Natural killer cell (primary cell): ENCODE measurements around the gene CEBPE. TPM values are rescaled to one million over a fixed set of nuclear protein-coding genes. Genes with fewer than 3 reads are reported as not detected.

Experiments
- ATAC-seq, 3 donors: fragments of 150-1000 bp in 2 of 3; fragments of 200-7000 bp in 1 of 3; cut with Tn5 transposase; 1 replicate in 1 of 3; 2 replicates in 2 of 3; pipeline ENCODE4 v1.10.0; 2021; ENCODE audit warnings: mild to moderate bottlenecking in 2 of 3, moderate library complexity in 2 of 3
- DNase-seq, 2 donors: peaks; one replicate each; pipeline versions ENCODE4 v3.0.0 to v3.0.0-alpha.2; 2013 to 2021; ENCODE audit warnings: mixed read lengths in 1 of 2
- H3K27ac ChIP-seq: one replicate; pipeline ENCODE4 v1.5.1; 2013; ENCODE audit warnings: mild to moderate bottlenecking, low read length
- H3K27me3 ChIP-seq: one replicate; pipeline ENCODE4 v1.6.1; 2013; ENCODE audit warnings: low read length; ENCODE audit not compliant: control insufficient read depth, insufficient read depth
- H3K36me3 ChIP-seq: one replicate; pipeline ENCODE4 v1.6.1; 2013; ENCODE audit warnings: low read length; ENCODE audit not compliant: control insufficient read depth, insufficient read depth
- H3K4me1 ChIP-seq: one replicate; pipeline ENCODE4 v1.6.1; 2013; ENCODE audit warnings: low read length; ENCODE audit not compliant: control insufficient read depth, insufficient read depth
- H3K4me3 ChIP-seq: one replicate; pipeline ENCODE4 v1.5.1; 2013; ENCODE audit warnings: low read length
- H3K9me3 ChIP-seq: one replicate; pipeline ENCODE4 v1.6.1; 2013; ENCODE audit warnings: low read length; ENCODE audit not compliant: control insufficient read depth, insufficient read depth
- H3K27ac Mint-ChIP-seq, 2 donors: one replicate each; pipeline ENCODE4 v1.8.0; 2022; ENCODE audit warnings: mild to moderate bottlenecking in 2 of 2, mixed read lengths in 2 of 2, moderate library complexity in 1 of 2
- H3K27me3 Mint-ChIP-seq, 2 donors: one replicate each; pipeline ENCODE4 v1.8.0; 2022; ENCODE audit warnings: low read depth in 2 of 2, mixed read lengths in 2 of 2
- H3K36me3 Mint-ChIP-seq: one replicate; pipeline ENCODE4 v1.8.0; 2022; ENCODE audit warnings: mixed read lengths
- H3K4me1 Mint-ChIP-seq, 2 donors: one replicate each; pipeline ENCODE4 v1.8.0; 2022; ENCODE audit warnings: mixed read lengths in 2 of 2
- H3K4me3 Mint-ChIP-seq: one replicate; pipeline ENCODE4 v1.8.0; 2022; ENCODE audit warnings: mild to moderate bottlenecking, moderate library complexity, mixed read lengths
- H3K9me3 Mint-ChIP-seq, 2 donors: one replicate each; pipeline ENCODE4 v1.8.0; 2022; ENCODE audit warnings: mixed read lengths in 2 of 2
- WGBS: methylation state at CpG from one replicate; pipeline ENCODE4 v1.1.7; 2013; ENCODE audit warnings: missing lambda C conversion rate; ENCODE audit not compliant: insufficient coverage; 5-methylcytosine and 5-hydroxymethylcytosine counted together
- intact Hi-C: fragments of 100-400 bp; cut with micrococcal nuclease; formaldehyde crosslinking; loops from one replicate; pipeline ENCODE4 v1.14.2; 2022
- total RNA-seq, 4 donors: library from RNA; stranded (reverse); fragments of 120-200 nt in 1 of 4; gene quantifications; one replicate each; pipeline versions ENCODE4 v1.2.3 to v1.2.4, GENCODE V29; 2013 to 2022
- TF ChIP-seq, protein P1 (sequence below): fragments of 200-600 bp; IDR thresholded peaks from one replicate; pipeline ENCODE4 v1.8.0; 2022; ENCODE audit warnings: antibody characterized with exemption

Gene CEBPE
- total RNA-seq, 3 donors from 2014 or later (not counting 1 experiment from before 2014, with no cell fraction given): not detected

DNA sequence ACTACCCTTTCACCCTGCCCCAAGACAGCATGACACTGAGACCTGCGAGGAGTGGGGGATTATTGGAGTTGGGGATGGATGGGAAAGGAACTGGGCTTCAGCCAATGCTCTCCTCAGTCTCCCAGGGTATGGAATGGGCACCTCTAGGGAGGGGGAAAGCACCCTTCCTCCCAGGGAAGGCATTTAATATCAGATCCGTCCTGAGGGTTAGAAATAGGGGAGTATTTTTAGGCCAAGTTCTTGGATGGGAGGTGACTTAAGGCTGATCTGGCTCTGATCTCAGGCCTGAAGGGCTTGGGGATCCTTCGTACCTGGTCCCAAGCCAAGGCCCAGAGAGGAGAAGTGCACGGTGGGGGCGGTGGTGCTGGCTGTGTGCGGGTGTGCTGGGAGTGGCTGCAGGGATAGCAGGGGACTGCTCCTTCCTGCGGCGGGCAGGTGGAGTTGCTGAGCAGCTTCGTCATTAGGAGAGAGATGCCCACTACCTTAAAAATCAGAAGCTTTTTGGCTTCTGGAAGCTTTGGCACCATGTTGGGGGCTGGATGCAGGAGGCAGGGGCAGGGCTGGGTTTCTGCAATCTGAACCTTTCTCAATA is 7.0 kb upstream of the CEBPE start:
- Mint-ChIP-seq H3K36me3 (no peaks in the 10 kb centered on the region), H3K4me3 (no peak overlapping the region), H3K27me3 (peaks cover 9 to 19% of the 10 kb centered on the region in 2 donors), H3K4me1 (peaks cover 5 to 6% of the 10 kb centered on the region in 2 donors), H3K9me3 (no peaks in the 10 kb centered on the region), H3K27ac (no peak overlapping the region)
- Histone ChIP-seq H3K4me1 (peaks cover 7% of the 10 kb centered on the region), H3K27ac (no peak overlapping the region), H3K36me3 (no peaks in the 10 kb centered on the region), H3K9me3 (no peaks in the 10 kb centered on the region), H3K27me3 (no peaks in the 10 kb centered on the region), H3K4me3 (no peak overlapping the region)
- WGBS: 90% methylated on average over 9 of the region's 9 CpGs
- ATAC-seq (no peak), DNase-seq (no peak)
- intact Hi-C loops: no loop called here
- TF ChIP-seq, protein P1, sequence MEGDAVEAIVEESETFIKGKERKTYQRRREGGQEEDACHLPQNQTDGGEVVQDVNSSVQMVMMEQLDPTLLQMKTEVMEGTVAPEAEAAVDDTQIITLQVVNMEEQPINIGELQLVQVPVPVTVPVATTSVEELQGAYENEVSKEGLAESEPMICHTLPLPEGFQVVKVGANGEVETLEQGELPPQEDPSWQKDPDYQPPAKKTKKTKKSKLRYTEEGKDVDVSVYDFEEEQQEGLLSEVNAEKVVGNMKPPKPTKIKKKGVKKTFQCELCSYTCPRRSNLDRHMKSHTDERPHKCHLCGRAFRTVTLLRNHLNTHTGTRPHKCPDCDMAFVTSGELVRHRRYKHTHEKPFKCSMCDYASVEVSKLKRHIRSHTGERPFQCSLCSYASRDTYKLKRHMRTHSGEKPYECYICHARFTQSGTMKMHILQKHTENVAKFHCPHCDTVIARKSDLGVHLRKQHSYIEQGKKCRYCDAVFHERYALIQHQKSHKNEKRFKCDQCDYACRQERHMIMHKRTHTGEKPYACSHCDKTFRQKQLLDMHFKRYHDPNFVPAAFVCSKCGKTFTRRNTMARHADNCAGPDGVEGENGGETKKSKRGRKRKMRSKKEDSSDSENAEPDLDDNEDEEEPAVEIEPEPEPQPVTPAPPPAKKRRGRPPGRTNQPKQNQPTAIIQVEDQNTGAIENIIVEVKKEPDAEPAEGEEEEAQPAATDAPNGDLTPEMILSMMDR: no peak

DNA sequence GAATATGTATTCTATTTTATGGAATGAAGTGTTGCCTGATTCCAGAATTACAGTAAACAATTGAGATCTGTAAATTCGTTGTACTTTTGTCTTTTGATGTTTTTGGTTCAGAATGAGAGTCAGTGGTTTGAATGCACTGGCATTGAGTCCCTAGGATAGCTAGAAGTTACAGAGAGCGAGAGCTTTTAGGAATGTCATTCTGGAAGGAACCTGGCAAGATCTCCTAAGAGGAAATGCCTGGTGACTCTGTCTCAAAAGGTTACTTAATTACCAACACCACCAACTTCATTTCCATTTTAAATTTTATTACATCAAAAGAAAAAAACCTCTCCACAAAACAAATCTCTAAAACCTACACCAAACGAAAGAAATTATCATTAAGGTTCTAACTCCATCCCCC is 6.0 kb upstream of the CEBPE start:
- TF ChIP-seq, protein P1: no peak
- Histone ChIP-seq H3K9me3 (no peaks in the 10 kb centered on the region), H3K4me1 (peaks cover 17% of the 10 kb centered on the region), H3K27me3 (no peaks in the 10 kb centered on the region), H3K27ac (no peak overlapping the region), H3K4me3 (no peak overlapping the region), H3K36me3 (no peaks in the 10 kb centered on the region)
- H3K27ac Mint-ChIP-seq: no peak overlapping the region
- no peak overlapping the region for H3K4me3 Mint-ChIP-seq
- peaks cover 10 to 11% of the 10 kb centered on the region in 2 donors for H3K4me1 Mint-ChIP-seq
- H3K9me3 Mint-ChIP-seq: no peaks in the 10 kb centered on the region
- H3K36me3 Mint-ChIP-seq: no peaks in the 10 kb centered on the region
- DNase-seq: no peak
- ATAC-seq: no peak
- 70% methylated on average over 2 of the region's 3 CpGs for WGBS
- intact Hi-C loops: no loop called here
- H3K27me3 Mint-ChIP-seq: peaks cover 3 to 14% of the 10 kb centered on the region in 2 donors

DNA sequence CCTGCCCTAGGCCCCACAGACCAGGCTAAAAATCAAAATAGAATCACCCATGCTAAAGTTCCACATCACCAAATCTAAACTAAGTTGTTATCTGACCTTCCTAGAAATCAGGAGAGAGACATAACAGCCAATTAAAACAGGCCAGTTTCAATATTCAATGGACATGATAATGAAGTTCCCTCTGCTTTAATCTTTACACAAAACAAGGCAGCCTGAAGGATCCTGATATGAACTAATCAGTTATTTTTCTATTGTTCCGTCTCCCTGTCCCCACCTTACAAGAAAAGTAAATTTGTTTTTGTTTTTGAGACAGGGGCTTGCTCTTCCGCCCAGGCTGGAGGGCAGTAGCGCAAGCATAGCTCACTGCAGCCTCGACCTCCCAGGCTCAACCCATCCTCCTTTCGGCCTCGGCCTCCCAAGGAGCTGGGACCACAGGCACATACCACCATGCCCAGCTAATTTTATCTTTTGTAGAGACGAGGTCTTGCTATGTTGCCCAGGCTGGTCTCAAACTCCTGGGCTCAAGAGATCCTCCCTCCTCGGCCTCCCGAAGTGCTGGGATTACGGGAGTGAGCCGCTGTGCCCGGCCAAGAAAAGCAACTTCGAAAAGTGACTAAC is 5.4 kb upstream of the CEBPE start:
- Mint-ChIP-seq H3K36me3 (no peaks in the 10 kb centered on the region), H3K4me3 (no peak overlapping the region), H3K27ac (peak overlapping the region in 1 of 2 donors; percentile 6), H3K27me3 (peaks cover 3 to 14% of the 10 kb centered on the region in 2 donors), H3K9me3 (no peaks in the 10 kb centered on the region), H3K4me1 (peaks cover 10 to 11% of the 10 kb centered on the region in 2 donors)
- TF ChIP-seq, protein P1: no peak
- Histone ChIP-seq H3K4me1 (peaks cover 23% of the 10 kb centered on the region), H3K27me3 (no peaks in the 10 kb centered on the region), H3K9me3 (no peaks in the 10 kb centered on the region), H3K36me3 (no peaks in the 10 kb centered on the region), H3K4me3 (no peak overlapping the region), H3K27ac (no peak overlapping the region)
- no peak for DNase-seq
- no peak for ATAC-seq
- 89% methylated on average over 13 of the region's 13 CpGs for WGBS
- intact Hi-C loops: no loop called here

DNA sequence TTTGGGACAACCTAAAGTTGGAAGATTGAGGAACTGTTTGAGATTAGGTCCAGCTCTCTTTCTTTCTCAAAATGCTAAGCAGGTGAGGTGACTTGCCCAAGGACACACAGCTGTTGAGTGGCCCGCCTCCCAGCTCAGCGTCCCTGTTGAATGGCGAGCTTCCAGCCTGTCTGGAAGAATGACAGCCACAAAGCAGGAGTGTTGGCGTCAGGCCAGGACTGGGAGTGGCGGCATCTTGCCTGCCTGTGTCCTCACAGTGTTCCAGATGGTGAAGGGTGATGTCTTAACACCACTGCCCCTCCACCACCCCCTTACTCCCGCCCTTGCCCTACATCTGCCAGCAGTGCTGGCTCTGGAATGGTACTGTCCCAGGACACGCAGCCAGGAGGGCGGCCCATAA is 4.4 kb upstream of the CEBPE start:
- H3K9me3 ChIP-seq: no peaks in the 10 kb centered on the region
- Mint-ChIP-seq H3K27ac (no peak overlapping the region), H3K4me3 (no peak overlapping the region), H3K36me3 (no peaks in the 10 kb centered on the region), H3K9me3 (no peaks in the 10 kb centered on the region), H3K4me1 (peaks cover 10 to 11% of the 10 kb centered on the region in 2 donors), H3K27me3 (peaks cover 0 to 8% of the 10 kb centered on the region in 2 donors)
- intact Hi-C loops: no loop called here
- peaks cover 32% of the 10 kb centered on the region for H3K4me1 ChIP-seq
- H3K27ac ChIP-seq: no peak overlapping the region
- H3K4me3 ChIP-seq: no peak overlapping the region
- ATAC-seq: no peak
- no peaks in the 10 kb centered on the region for H3K27me3 ChIP-seq
- TF ChIP-seq, protein P1: no peak
- no peaks in the 10 kb centered on the region for H3K36me3 ChIP-seq
- no peak for DNase-seq
- WGBS: 85% methylated on average over 8 of the region's 8 CpGs
